NCI-H345 treated with DMSO at 0.1 percent for 48 hours (cell line): Measurements from ENCODE around the gene EXOC3L4.
"Not testable (repeated sequence)": the region's sequence is repeated elsewhere in the genome, so short reads cannot be mapped to it uniquely, and the experiment has no call there.

Experiments
- DNase-seq: peaks from one replicate; lab custom pipeline; 2025; ENCODE audit not compliant: unreplicated experiment; lab: John Stamatoyannopoulos, UW

The EXOC3L4 gene

DNA sequence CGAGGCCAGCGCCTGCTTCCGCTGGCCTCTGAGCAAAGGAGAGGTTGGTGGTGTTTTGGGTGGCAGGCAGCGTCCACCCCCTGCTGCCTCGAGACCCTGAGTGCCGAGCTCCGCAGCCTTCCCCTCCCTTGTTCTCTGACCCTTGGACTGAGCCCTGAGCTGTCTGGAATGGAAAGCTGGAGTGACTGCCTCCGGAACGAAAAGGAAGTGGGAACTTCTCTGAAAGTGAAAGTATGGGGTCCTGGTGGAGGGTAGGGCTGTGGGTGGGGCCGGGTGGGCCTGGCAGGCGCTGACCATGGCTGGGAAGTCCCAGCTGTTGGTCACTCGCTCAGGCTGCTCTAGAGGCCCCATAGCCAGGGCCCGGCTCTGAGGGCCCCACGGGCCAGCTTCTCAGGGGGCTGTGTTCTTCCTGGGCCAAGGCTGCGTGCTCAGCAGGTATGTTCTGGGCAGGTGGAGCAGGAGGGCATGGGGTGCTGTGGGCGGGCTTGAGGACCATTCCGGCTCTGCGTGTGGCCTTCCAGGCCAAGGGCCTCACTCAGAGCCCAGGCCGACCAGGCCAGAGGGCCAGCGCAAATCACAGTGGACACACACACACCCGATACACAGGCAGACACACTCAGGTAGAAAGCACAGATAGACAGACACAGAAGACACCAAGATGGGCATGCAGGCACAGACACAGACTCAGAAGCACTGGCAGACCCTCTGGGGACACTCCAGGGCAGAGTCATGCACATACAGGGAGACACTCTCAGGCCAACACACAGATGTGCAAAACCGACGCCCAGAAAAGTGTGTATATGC is at the start of gene EXOC3L4:
TSS of gene EXOC3L4 (plus strand) at position 320 of the 804 bp plus-strand sequence. CDS start 5,495 bp downstream, outside the sequence.
- no peak for DNase-seq

DNA sequence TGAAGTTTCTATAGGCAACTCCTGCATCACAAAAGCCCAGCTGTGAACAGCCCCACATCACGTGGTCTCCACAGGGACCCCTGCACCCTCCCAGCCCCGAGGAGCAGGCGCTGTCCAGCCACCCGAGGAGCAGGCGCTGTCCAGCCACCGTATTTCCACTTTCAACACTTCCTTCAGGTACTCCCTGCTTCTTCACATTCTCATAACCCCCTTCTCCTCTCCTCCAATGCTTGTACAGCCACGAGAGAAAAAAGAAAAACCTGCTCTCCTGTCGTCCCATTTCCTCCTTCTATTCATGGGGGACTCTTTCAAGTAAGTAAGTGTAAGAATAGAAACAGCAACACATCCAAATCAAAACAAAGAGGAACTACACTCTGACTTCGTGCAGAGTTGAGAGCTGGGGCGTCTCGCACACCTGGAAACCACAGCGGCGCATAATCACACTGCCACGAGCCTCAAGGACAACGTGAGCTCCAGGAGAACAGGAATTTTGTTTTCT is 49.1 kb upstream of the EXOC3L4 start:
- no peak for DNase-seq

- not testable (repeated sequence) for DNase-seq
Observed at GRCh38 chr14:103047453-103047852, 47.1 kb upstream of the EXOC3L4 start.

GRCh38 chr14:103050935-103051334 is 43.6 kb upstream of the EXOC3L4 start:
- no peak for DNase-seq

GRCh38 chr14:103052407-103052806 is 42.1 kb upstream of the EXOC3L4 start:
- DNase-seq = no peak

DNA sequence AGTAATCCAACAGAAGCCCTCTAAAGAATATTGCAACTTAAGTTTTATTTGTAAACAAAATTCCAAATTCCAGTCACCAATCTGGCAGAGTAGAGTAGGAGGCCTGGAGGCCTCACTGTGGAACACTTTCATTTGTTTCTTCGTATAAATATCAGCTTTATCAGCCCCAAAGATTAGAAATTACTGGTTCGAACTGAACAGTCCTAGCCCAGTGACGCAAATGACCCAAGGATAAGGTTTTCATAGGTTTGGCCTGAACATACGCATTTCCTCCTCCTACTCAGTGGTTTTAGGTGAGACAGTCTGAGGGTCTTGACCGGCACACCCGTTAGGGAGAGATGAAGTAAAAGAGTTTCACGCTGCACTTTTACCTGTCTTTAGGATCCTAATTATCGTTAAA is 38.8 kb upstream of the EXOC3L4 start:
- no peak for DNase-seq

- DNase-seq = no peak
Observed at GRCh38 chr14:103056322-103057027, 38.0 kb upstream of the EXOC3L4 start.

GRCh38 chr14:103057028-103057371 is 37.5 kb upstream of the EXOC3L4 start:
- no peak for DNase-seq

- DNase-seq = peak; percentile 80
Observed at GRCh38 chr14:103057372-103058163, 37.0 kb upstream of the EXOC3L4 start, which contains the start of gene CDC42BPB. TSS of gene CDC42BPB (minus strand) at chr14:103057549. CDS start at chr14:103057173, 376 bp downstream.

DNA sequence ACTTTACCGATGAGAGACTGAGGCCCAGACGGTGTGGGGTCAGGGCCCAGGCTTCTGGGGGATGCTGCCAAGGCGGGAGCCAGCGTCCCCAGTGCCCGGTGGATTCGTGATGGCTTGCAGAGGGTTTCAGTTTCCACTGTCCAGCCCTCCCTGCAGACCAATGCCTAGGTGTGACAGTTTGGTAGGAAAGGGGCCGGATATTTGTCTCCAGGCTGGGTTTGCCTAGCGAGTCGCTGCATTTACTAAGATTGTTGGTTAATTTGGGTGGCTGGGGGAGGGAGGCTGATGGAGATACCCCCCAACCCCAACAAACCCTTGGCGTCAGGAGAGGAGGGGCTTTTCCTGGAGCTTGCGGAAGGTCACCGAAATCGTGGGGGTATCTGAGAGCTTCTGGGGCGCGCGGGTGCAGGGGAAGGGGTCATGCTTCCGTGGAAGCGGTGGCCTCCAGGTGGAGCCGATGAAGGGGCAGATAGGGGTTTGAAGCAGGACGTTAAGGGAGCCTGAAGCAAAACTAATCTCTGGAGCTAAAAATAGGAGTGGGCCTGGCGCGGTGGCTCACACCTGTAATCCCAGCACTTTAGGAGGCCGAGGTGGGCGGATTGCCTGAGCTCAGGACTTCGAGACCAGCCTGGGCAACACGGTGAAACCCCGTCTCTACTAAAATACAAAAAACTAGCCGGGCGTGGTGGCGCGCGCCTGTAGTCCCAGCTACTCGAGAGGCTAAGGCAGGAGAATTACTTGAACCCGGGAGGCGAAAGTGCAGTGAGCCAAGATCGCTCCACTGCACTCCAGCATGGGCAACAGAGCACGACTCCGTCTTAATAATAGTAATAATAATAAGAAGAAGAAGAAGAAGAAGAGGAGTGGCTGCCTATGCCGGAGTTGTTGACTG is 36.1 kb upstream of the EXOC3L4 start:
- no peak for DNase-seq

- DNase-seq = no peak
Observed at GRCh38 chr14:103059556-103059955, 35.0 kb upstream of the EXOC3L4 start.

- no peak for DNase-seq
Observed at GRCh38 chr14:103061482-103061976, 33.0 kb upstream of the EXOC3L4 start.

DNA sequence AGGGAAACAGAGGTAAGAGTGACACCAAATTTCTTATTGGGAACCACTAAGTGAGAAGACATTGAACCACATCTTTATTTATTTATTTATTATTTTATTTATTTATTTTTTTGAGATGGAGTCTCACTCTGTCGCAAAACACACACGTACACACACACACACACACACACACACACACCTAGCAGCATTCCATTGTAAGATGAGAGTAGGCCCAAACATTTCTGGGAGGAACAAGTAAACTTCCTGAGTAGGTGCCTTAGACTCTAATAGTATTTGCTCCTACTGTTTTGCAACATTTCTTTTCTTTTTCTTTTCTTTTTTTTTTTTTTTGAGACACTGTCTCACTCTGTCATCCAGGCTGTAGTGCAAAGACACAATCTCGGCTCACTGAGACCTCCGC is 30.1 kb upstream of the EXOC3L4 start:
- no peak for DNase-seq

- DNase-seq = no peak
Observed at GRCh38 chr14:103064978-103065377, 29.5 kb upstream of the EXOC3L4 start.

- DNase-seq = no peak
Observed at GRCh38 chr14:103065861-103066260, 28.7 kb upstream of the EXOC3L4 start.

DNA sequence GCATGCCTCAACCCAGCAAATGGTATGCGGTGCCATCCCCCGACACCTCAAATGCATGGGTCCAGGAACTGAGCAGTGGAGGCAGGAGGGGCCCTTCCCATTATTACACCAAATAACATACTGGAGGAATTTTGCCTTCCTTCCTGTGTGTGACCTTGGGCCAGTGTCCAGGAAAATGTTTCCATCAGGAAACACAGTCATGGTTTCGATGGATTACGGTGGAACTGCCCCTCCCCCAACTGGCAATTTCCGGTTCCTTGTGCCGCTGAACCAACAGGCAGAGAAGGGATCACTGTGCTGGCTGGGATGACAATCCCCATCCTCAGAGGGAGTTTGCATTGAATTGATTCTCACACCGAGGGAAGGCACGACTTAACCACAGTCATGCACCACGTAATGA is 28.1 kb upstream of the EXOC3L4 start:
- DNase-seq = no peak

DNA sequence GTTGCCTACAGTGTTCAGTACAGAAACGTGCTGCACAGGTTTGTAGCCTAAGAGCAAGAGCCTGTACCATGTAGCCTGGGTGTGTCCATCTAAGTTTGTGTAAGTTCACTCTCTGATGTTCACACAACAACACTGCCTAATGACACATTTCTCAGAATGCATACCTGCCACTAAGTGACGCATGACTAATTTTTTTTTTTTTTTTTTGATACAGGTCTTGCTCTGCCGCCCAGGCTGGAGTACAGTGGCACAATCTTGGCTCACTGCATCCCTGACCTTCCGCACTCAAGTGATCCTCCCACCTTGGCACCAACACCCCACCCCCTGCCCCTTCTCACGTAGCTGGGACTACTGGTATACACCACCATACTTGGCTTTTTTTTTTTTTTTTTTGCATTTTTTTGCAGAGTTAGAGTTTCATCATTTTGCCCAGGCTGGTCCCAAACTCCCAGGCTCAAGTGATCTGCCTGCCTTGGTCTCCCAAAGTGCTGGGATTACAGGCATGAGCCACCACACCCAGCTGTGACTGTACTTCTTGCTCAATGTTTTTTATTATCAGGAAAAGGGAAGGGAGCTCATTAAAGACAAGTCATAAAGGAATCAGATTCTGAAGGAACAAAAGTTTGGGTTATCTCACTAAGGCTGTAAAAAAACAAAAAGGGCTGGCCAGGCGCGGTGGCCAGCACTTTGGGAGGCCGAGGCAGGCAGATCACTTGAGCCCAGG is 27.1 kb upstream of the EXOC3L4 start:
- no peak for DNase-seq

- DNase-seq = no peak
Observed at GRCh38 chr14:103068351-103069073, 26.0 kb upstream of the EXOC3L4 start.
